ENCODE measurements around the gene TAF15.

GRCh38 chr17:35817196-35817595 lies 7.9 kb downstream of the TAF15 start:
- no peak for TF ChIP-seq POLR2A (IDR thresholded peaks at IDR 0.05)
- TF ChIP-seq, protein P1, sequence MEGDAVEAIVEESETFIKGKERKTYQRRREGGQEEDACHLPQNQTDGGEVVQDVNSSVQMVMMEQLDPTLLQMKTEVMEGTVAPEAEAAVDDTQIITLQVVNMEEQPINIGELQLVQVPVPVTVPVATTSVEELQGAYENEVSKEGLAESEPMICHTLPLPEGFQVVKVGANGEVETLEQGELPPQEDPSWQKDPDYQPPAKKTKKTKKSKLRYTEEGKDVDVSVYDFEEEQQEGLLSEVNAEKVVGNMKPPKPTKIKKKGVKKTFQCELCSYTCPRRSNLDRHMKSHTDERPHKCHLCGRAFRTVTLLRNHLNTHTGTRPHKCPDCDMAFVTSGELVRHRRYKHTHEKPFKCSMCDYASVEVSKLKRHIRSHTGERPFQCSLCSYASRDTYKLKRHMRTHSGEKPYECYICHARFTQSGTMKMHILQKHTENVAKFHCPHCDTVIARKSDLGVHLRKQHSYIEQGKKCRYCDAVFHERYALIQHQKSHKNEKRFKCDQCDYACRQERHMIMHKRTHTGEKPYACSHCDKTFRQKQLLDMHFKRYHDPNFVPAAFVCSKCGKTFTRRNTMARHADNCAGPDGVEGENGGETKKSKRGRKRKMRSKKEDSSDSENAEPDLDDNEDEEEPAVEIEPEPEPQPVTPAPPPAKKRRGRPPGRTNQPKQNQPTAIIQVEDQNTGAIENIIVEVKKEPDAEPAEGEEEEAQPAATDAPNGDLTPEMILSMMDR (IDR thresholded peaks at IDR 0.05) = no peak

Data from Peyer's patch (tissue), 4 donors.